GM12878 (cell line): Measurements from ENCODE around the gene MYH7. TPM values are rescaled to one million over a fixed set of nuclear protein-coding genes. Genes with fewer than 3 reads are reported as not detected.

Experiments used
- ATAC-seq: fragments of 200-7000 bp; cut with Tn5 transposase; 3 replicates; pipeline ENCODE4 v1.9.1; 2020; ENCODE audit warnings: mild to moderate bottlenecking, moderate library complexity
- BruUV-seq: library from RNA; stranded (reverse); fragments of 400-500 nt; replicated peaks from 2 replicates; lab custom pipeline; 2021; lab: Mats Ljungman, UMichigan
- CTCF ChIA-PET: fragments of 300-600 bp; sonication (Branson Sonifier 250); formaldehyde crosslinking; extraction: SDS; loops from one replicate; lab custom pipeline; 2021; ENCODE audit warnings: inconsistent platforms; lab: Yijun Ruan, JAX
- POLR2A ChIA-PET: fragments of 350-600 bp; formaldehyde crosslinking; extraction: SDS; loops from one replicate; lab custom pipeline; 2021; ENCODE audit warnings: inconsistent platforms; lab: Charles Lee
- RAD21 ChIA-PET: fragments of 300-600 bp; sonication (Branson Sonifier 250); formaldehyde crosslinking; loops from one replicate; lab custom pipeline; 2023; ENCODE audit warnings: antibody characterized with exemption; ENCODE audit not compliant: unreplicated experiment; lab: Charles Lee
- SMC1A ChIA-PET: fragments of 300-600 bp; sonication (Branson Sonifier 250); formaldehyde crosslinking; loops from one replicate; lab custom pipeline; 2023; ENCODE audit not compliant: unreplicated experiment, uncharacterized antibody; lab: Charles Lee
- DNase-seq: peaks from one replicate; pipeline ENCODE4 v3.0.0-alpha.2; 2011; ENCODE audit warnings: low read depth, low spot score
- FAIRE-seq: peaks from 3 replicates; lab custom pipeline; 2011; peaks lifted over from hg19 to GRCh38; lab: Jason Lieb, UNC
- H2AFZ ChIP-seq: 2 replicates; pipeline ENCODE4 v1.6.0; 2011; ENCODE audit warnings: low read depth, low read length, control low read depth; ENCODE audit not compliant: control insufficient read depth
- H3K27ac ChIP-seq: 2 replicates; pipeline ENCODE4 v1.5.1; 2011; ENCODE audit warnings: control low read depth; ENCODE audit not compliant: control insufficient read depth, insufficient read depth
- H3K27me3 ChIP-seq, 2 experiments: replicated peaks in 1 of 2; 2 replicates each; pipeline versions ENCODE4 v1.6.0 to v1.6.1; 2011; ENCODE audit warnings: low read length in 1 of 2; ENCODE audit not compliant: control insufficient read depth in 2 of 2, insufficient read depth in 2 of 2
- H3K36me3 ChIP-seq, 2 experiments: 2 replicates each; pipeline ENCODE4 v1.5.1; 2011; ENCODE audit warnings: low read length in 1 of 2; ENCODE audit not compliant: control insufficient read depth in 2 of 2, insufficient read depth in 2 of 2
- H3K4me1 ChIP-seq: 2 replicates; pipeline ENCODE4 v1.6.1; 2011; ENCODE audit warnings: mild to moderate bottlenecking, low read length, moderate library complexity, mixed read lengths; ENCODE audit not compliant: control insufficient read depth, insufficient read depth
- H3K4me2 ChIP-seq: 2 replicates; pipeline ENCODE4 v1.6.0; 2011; ENCODE audit warnings: control low read depth; ENCODE audit not compliant: control insufficient read depth, insufficient read depth
- H3K4me3 ChIP-seq: fragments of 200-600 bp; sonication (generic); 2 replicates; pipeline ENCODE4 v1.5.1; 2016
- H3K79me2 ChIP-seq: 2 replicates; pipeline ENCODE4 v1.6.0; 2011; ENCODE audit warnings: low read length; ENCODE audit not compliant: control insufficient read depth, insufficient read depth
- H3K9ac ChIP-seq: 2 replicates; pipeline ENCODE4 v1.8.0; 2011; ENCODE audit warnings: low read length, control low read depth, mixed read lengths; ENCODE audit not compliant: control insufficient read depth, insufficient read depth
- H3K9me3 ChIP-seq: replicated peaks from 3 replicates; pipeline ENCODE4 v1.5.1; 2011; ENCODE audit warnings: mild to moderate bottlenecking, low read length; ENCODE audit not compliant: control insufficient read depth, insufficient read depth
- H4K20me1 ChIP-seq: 2 replicates; pipeline ENCODE4 v1.6.0; 2011; ENCODE audit not compliant: control insufficient read depth, insufficient read depth
- ATF2 ChIP-seq: IDR thresholded peaks from 2 replicates; pipeline ENCODE4 v1.6.1; 2012; ENCODE audit warnings: low read length, inconsistent platforms
- BMI1 ChIP-seq: fragments of 450-650 bp; IDR thresholded peaks from 2 replicates; pipeline ENCODE4 v1.6.1; 2016; ENCODE audit warnings: mild to moderate bottlenecking, moderate library complexity, borderline replicate concordance
- GABPA ChIP-seq: IDR thresholded peaks from 2 replicates; pipeline ENCODE4 v1.6.1; 2014; ENCODE audit warnings: antibody characterized with exemption, low read depth, mild to moderate bottlenecking, inconsistent platforms
- WGBS: methylation state at CpG from one replicate; pipeline ENCODE4 v1.1.6; 2016; ENCODE audit warnings: low lambda C conversion rate; ENCODE audit not compliant: insufficient replicate concordance, insufficient coverage; ENCODE audit errors: missing lambda C conversion rate; 5-methylcytosine and 5-hydroxymethylcytosine counted together
- in situ Hi-C: fragments of 300-500 bp; cut with MboI; formaldehyde crosslinking; loops from 9 replicates; pipeline ENCODE4 v1.14.3; 2018; ENCODE audit warnings: mixed read lengths
- intact Hi-C: fragments of 100-400 bp; cut with micrococcal nuclease; formaldehyde crosslinking; loops from one replicate; pipeline ENCODE4 v1.14.2; 2022; ENCODE audit not compliant: unreplicated experiment
- polyA plus RNA-seq, 11 experiments: library from polyadenylated mRNA; depleted of rRNA in 4 of 11; unstranded in 6 of 11; stranded (reverse) in 5 of 11; fragments of >200 nt; fragmentation: Nextera tagmentation in 4 of 11; fragmentation: Illumina TruSeq in 1 of 11; extraction: Ambion mirVana in 4 of 11; extraction: Trizol in 1 of 11; gene quantifications; 1 replicate in 1 of 11; 2 replicates in 10 of 11; pipeline versions ENCODE4 v1.2.1 to v1.2.3, GENCODE V29; 2011 to 2016; ENCODE audit warnings: inconsistent platforms in 2 of 11, missing spikeins in 2 of 11, low read depth in 1 of 11
- total RNA-seq, 4 experiments: library from RNA; depleted of rRNA in 3 of 4; stranded (reverse); fragments of >200 nt in 3 of 4; fragmentation: Illumina TruSeq in 1 of 4; extraction: Trizol in 1 of 4; gene quantifications; 2 replicates each; pipeline versions ENCODE4 v1.2.1 to v1.2.3, GENCODE V29; 2013 to 2021
- TF ChIP-seq, protein P1 (sequence below): IDR thresholded peaks from 2 replicates; pipeline ENCODE4 v1.6.1; 2011; ENCODE audit warnings: mild to moderate bottlenecking, low read depth, low read length, moderate library complexity; ENCODE audit not compliant: insufficient replicate concordance

The MYH7 gene
- total and polyA plus RNA-seq, 10 of the 15 experiments (the other 5 are each of a cell fraction or from before 2014, with no cell fraction given) = 0.04 to 0.10 (median 0.05) TPM; not detected in 4

- no peaks in the 10 kb centered on the region for H3K79me2 ChIP-seq
- no peak for DNase-seq
- BruUV-seq = no TSS peak
- no peak overlapping the region for H2AFZ ChIP-seq
- TF ChIP-seq, protein P1, sequence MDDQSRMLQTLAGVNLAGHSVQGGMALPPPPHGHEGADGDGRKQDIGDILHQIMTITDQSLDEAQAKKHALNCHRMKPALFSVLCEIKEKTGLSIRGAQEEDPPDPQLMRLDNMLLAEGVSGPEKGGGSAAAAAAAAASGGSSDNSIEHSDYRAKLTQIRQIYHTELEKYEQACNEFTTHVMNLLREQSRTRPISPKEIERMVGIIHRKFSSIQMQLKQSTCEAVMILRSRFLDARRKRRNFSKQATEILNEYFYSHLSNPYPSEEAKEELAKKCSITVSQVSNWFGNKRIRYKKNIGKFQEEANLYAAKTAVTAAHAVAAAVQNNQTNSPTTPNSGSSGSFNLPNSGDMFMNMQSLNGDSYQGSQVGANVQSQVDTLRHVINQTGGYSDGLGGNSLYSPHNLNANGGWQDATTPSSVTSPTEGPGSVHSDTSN = no peak
- TF ChIP-seq BMI1 (no peak), ATF2 (no peak), GABPA (no peak)
- intact Hi-C loops = no loop called here
- H3K4me3 ChIP-seq = no peak overlapping the region
- ATAC-seq = no peak
- CTCF ChIA-PET = interaction anchor here (1.2 to 14.1 kb wide), 3 partner anchors 13 to 155 kb away, joined by 4 to 436 read pairs (median 26); partner anchors contain the start of gene THTPA
- H3K9me3 ChIP-seq = no peaks in the 10 kb centered on the region
- no peak overlapping the region for H3K27ac ChIP-seq
- H3K9ac ChIP-seq = no peak overlapping the region
- peaks cover 0 to 15% of the 10 kb centered on the region in 2 experiments for H3K36me3 ChIP-seq
- POLR2A ChIA-PET = no interaction called here
- H3K27me3 ChIP-seq = no peaks in the 10 kb centered on the region
- RAD21 ChIA-PET = interaction anchor here (5.8 kb wide), 1 partner anchor 78 kb away, joined by 39 read pairs; no protein-coding TSS in a partner anchor
- 72% methylated on average over 6 of the region's 7 CpGs for WGBS
- no peaks in the 10 kb centered on the region for H3K4me1 ChIP-seq
- H3K4me2 ChIP-seq = no peak overlapping the region
- no peak for FAIRE-seq
- SMC1A ChIA-PET = interaction anchor here (0.7 to 8.9 kb wide), 2 partner anchors 57 to 79 kb away, joined by 3 to 124 read pairs; no protein-coding TSS in a partner anchor
- in situ Hi-C loops = no loop called here
- H4K20me1 ChIP-seq = no peaks in the 10 kb centered on the region
Measured at GRCh38 chr14:23481979-23482822, 46.7 kb upstream of the MYH7 start.
